ENCODE results near the gene ESR2. TPM values are rescaled to one million over a fixed set of nuclear protein-coding genes. Genes with fewer than 3 reads are reported as not detected.

ESR2 gene
- total and polyA plus RNA-seq, 2 experiments from 2014 or later: 0.50 to 0.86 TPM

DNA sequence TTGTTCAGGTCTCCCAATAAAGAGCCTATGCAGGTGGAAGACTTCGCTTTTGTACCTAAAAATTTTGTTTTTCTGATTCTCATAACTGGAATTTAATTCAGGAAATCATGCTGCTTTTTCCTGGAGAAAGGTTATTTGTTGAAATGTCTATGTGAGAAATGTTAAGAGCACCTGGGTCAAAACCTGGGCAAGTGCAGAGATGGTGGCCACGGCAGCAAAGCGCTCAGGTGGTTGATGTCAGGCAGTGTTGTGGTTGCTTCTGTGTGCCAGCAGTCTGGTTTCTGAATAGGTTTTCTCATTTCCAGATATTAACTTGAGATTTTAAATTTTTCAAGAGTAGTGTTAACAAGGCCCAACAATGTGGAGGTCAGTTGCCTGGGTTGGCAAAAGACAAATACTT, 96.2 kb downstream of the ESR2 start:
- no peaks in the 10 kb centered on the region for H3K27me3 ChIP-seq
- TF ChIP-seq, protein P1, sequence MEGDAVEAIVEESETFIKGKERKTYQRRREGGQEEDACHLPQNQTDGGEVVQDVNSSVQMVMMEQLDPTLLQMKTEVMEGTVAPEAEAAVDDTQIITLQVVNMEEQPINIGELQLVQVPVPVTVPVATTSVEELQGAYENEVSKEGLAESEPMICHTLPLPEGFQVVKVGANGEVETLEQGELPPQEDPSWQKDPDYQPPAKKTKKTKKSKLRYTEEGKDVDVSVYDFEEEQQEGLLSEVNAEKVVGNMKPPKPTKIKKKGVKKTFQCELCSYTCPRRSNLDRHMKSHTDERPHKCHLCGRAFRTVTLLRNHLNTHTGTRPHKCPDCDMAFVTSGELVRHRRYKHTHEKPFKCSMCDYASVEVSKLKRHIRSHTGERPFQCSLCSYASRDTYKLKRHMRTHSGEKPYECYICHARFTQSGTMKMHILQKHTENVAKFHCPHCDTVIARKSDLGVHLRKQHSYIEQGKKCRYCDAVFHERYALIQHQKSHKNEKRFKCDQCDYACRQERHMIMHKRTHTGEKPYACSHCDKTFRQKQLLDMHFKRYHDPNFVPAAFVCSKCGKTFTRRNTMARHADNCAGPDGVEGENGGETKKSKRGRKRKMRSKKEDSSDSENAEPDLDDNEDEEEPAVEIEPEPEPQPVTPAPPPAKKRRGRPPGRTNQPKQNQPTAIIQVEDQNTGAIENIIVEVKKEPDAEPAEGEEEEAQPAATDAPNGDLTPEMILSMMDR (IDR thresholded peaks at IDR 0.05; ENCODE audit: low read depth, low read length): no peak
- peaks cover 44% of the 10 kb centered on the region for H3K4me1 ChIP-seq (ENCODE audit: low read depth)
- H3K4me3 ChIP-seq: no peak overlapping the region
- DNase-seq (ENCODE audit: low read depth in 1 of 2, low spot score in 1 of 2): no peak
- no peaks in the 10 kb centered on the region for H3K36me3 ChIP-seq
- H3K9me3 ChIP-seq (ENCODE audit: low read depth): no peaks in the 10 kb centered on the region
- H3K27ac ChIP-seq: peak overlapping the region; percentile 76

DNA sequence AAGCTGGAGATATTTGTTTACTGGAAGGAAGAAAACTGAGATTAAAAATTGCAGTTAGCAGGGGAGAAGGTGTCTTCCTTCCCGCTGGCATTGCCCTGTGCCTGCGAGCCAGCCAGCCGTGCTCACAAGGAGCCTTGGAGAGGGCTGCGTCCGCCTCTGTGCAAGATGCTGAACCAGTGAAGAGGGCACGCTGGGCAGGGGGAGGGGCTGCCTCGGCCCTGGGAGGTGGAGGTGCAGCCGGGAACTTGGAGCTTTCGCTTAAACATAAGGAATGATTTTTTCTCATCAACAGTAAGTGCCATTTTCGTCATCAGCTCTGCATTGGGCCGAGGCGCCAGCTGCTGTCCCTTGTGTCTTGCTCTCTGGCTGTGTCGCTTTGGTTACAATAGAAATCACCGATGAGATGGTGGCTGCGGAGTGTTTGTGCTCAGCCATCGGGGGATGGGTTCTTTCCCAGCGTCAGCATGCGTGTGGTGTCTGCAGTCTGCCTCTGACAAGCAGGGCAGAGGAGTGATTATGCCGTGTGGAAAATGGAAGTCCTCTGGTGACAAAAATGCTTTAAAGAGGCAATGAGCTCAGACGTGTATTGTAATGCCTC, 97.3 kb downstream of the ESR2 start:
- Histone ChIP-seq H3K4me1 (ENCODE audit: low read depth) (peaks cover 44% of the 10 kb centered on the region), H3K9me3 (ENCODE audit: low read depth) (no peaks in the 10 kb centered on the region), H3K36me3 (no peaks in the 10 kb centered on the region), H3K27ac (peak overlapping the region; percentile 76), H3K27me3 (no peaks in the 10 kb centered on the region), H3K4me3 (peak overlapping the region; percentile 20)
- DNase-seq (ENCODE audit: low read depth in 1 of 2, low spot score in 1 of 2): peak; percentile 63 to 76
- TF ChIP-seq, protein P1 (IDR thresholded peaks at IDR 0.05; ENCODE audit: low read depth, low read length): no peak

DNA sequence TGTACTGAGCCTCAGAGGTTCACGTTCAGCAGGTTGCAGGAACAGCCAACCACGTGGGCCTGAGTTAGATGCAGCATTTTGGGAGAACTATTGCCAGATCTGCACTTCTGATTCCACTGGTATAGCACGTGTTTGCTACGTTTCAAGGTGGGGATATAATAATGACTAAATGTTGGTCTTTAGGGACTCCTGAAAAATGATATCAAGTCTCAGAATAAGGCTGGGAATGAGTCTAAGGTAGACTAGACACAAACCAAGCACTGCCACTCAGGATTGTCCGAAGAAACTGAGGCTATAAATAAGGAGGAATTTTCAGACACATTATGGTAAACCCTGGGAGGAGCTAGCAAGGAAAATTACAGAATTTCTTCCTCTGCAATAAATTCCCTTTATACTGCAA, 98.1 kb downstream of the ESR2 start:
- Histone ChIP-seq H3K36me3 (no peaks in the 10 kb centered on the region), H3K4me3 (no peak overlapping the region), H3K4me1 (ENCODE audit: low read depth) (peaks cover 42% of the 10 kb centered on the region), H3K9me3 (ENCODE audit: low read depth) (no peaks in the 10 kb centered on the region), H3K27ac (peak overlapping the region; percentile 76), H3K27me3 (no peaks in the 10 kb centered on the region)
- no peak for DNase-seq (ENCODE audit: low read depth in 1 of 2, low spot score in 1 of 2)
- TF ChIP-seq, protein P1 (IDR thresholded peaks at IDR 0.05; ENCODE audit: low read depth, low read length): no peak

DNA sequence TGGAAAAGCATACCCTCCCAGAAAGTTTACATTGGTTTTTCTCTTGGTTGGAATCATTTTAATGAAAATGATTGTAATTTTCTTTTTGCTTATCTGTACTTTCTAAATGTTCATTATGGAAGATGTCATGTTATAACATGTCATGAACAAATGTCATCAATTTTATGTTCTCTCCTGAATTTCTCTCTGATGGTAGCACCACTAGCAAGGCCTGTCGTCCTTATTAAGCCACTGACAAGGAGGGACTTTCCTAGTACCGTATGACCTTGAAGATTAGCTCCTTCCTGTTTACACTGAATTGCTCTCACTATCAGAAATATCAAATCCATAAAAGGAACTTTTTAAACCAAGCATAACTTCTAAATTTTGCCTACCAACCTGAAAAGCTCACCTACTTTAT, 99.0 kb downstream of the ESR2 start:
- H3K9me3 ChIP-seq (ENCODE audit: low read depth): no peaks in the 10 kb centered on the region
- H3K36me3 ChIP-seq: no peaks in the 10 kb centered on the region
- TF ChIP-seq, protein P1 (IDR thresholded peaks at IDR 0.05; ENCODE audit: low read depth, low read length): no peak
- no peaks in the 10 kb centered on the region for H3K27me3 ChIP-seq
- no peak for DNase-seq (ENCODE audit: low read depth in 1 of 2, low spot score in 1 of 2)
- H3K27ac ChIP-seq: peak overlapping the region; percentile 49
- H3K4me3 ChIP-seq: no peak overlapping the region
- H3K4me1 ChIP-seq (ENCODE audit: low read depth): peaks cover 34% of the 10 kb centered on the region

DNA sequence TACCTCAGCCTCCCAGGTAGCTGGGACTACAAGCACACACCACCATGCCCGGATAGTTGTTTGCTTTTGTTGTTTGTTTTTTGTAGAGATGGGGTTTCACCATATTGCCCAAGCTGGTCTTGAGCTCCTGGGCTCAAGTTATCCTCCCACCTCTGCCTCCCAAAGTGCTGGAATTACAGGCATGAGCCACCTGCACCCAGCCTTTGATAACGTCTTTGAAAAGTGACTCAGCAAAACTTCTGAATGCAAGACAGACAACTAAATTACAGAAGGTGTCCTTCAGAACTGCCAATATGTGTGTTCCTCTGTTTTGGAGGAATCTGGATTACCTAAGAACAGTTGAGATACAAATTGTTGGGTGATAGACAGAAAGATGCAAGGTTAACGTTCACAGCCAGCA, 99.8 kb downstream of the ESR2 start:
- H3K9me3 ChIP-seq (ENCODE audit: low read depth): no peaks in the 10 kb centered on the region
- no peak overlapping the region for H3K27ac ChIP-seq
- DNase-seq (ENCODE audit: low read depth in 1 of 2, low spot score in 1 of 2): no peak
- H3K36me3 ChIP-seq: no peaks in the 10 kb centered on the region
- H3K27me3 ChIP-seq: no peaks in the 10 kb centered on the region
- peaks cover 28% of the 10 kb centered on the region for H3K4me1 ChIP-seq (ENCODE audit: low read depth)
- no peak overlapping the region for H3K4me3 ChIP-seq
- TF ChIP-seq, protein P1 (IDR thresholded peaks at IDR 0.05; ENCODE audit: low read depth, low read length): no peak

Measured in cardiac muscle cell (in vitro differentiated cells and primary cell).